OCI-LY7 (cell line): ENCODE measurements around the gene ANKRD33B. TPM values are rescaled to one million over a fixed set of nuclear protein-coding genes. Genes with fewer than 3 reads are reported as not detected.

Experiments used
- BruUV-seq: library from RNA; stranded (reverse); fragments of 400-500 nt; replicated peaks from 2 replicates; lab custom pipeline; 2021; lab: Mats Ljungman, UMichigan
- CTCF ChIA-PET: fragments of 300-600 bp; sonication (Branson Sonifier 250); formaldehyde crosslinking; loops from one replicate; lab custom pipeline; 2022; ENCODE audit warnings: antibody characterized with exemption; ENCODE audit not compliant: unreplicated experiment; lab: Charles Lee
- POLR2A ChIA-PET: fragments of 300-600 bp; sonication (Branson Sonifier 250); formaldehyde crosslinking; loops from one replicate; lab custom pipeline; 2022; ENCODE audit warnings: antibody characterized with exemption; lab: Charles Lee
- DNase-seq: peaks from one replicate; pipeline ENCODE4 v3.0.0-alpha.2; 2015; ENCODE audit warnings: low spot score
- H2AFZ ChIP-seq: fragments of 200-600 bp; sonication (generic), shearing (Covaris generic); 2 replicates; pipeline ENCODE4 v1.6.1; 2014; ENCODE audit warnings: mild to moderate bottlenecking, antibody characterized with exemption, low read length, moderate library complexity
- H3K27ac ChIP-seq: fragments of 200-600 bp; sonication (generic); 2 replicates; pipeline ENCODE4 v1.5.1; 2014; ENCODE audit warnings: mixed run types, low read depth, mild to moderate bottlenecking, moderate library complexity, low read length, inconsistent platforms; ENCODE audit not compliant: poor library complexity, severe bottlenecking
- H3K36me3 ChIP-seq: fragments of 200-600 bp; sonication (generic); 2 replicates; pipeline ENCODE4 v1.6.1; 2014; ENCODE audit warnings: mild to moderate bottlenecking, antibody characterized with exemption, low read length, moderate library complexity, mixed read lengths; ENCODE audit not compliant: insufficient read depth
- H3K4me1 ChIP-seq: fragments of 200-600 bp; sonication (generic); 2 replicates; pipeline ENCODE4 v1.5.1; 2014; ENCODE audit warnings: mild to moderate bottlenecking, low read length; ENCODE audit not compliant: insufficient read depth, poor library complexity, severe bottlenecking
- H3K4me2 ChIP-seq: fragments of 200-600 bp; sonication (generic); 2 replicates; pipeline ENCODE4 v1.6.1; 2014; ENCODE audit warnings: mild to moderate bottlenecking, low read length
- H3K4me3 ChIP-seq: fragments of 200-600 bp; sonication (generic); 2 replicates; pipeline ENCODE4 v1.5.1; 2014; ENCODE audit warnings: mild to moderate bottlenecking, low read depth, low read length; ENCODE audit not compliant: poor library complexity, severe bottlenecking
- H3K79me2 ChIP-seq: fragments of 200-600 bp; sonication (generic); 2 replicates; pipeline ENCODE4 v1.6.1; 2016; ENCODE audit warnings: low read depth, mild to moderate bottlenecking, low read length, moderate library complexity, mixed read lengths; ENCODE audit not compliant: insufficient read depth
- H3K9me2 ChIP-seq: fragments of 200-600 bp; sonication (generic); 2 replicates; pipeline ENCODE4 v1.6.1; 2016; ENCODE audit warnings: mild to moderate bottlenecking, low read length, mixed read lengths; ENCODE audit not compliant: insufficient read depth
- H3K9me3 ChIP-seq: fragments of 200-600 bp; sonication (generic); 2 replicates; pipeline ENCODE4 v1.6.1; 2014; ENCODE audit warnings: mild to moderate bottlenecking, mixed run types, low read length, mixed read lengths
- H4K20me1 ChIP-seq: fragments of 200-600 bp; sonication (generic); 2 replicates; pipeline ENCODE4 v1.6.1; 2014; ENCODE audit warnings: mild to moderate bottlenecking, antibody characterized with exemption, low read length, moderate library complexity, mixed read lengths; ENCODE audit not compliant: insufficient read depth
- CTCF ChIP-seq: fragments of 200-600 bp; sonication (generic); conservative IDR thresholded peaks from 2 replicates; pipeline ENCODE4 v1.5.1; 2014; ENCODE audit warnings: mild to moderate bottlenecking, antibody characterized with exemption, low read length, moderate library complexity, mixed read lengths
- EZH2phosphoT487 ChIP-seq: fragments of 200-600 bp; sonication (generic); IDR thresholded peaks from 2 replicates; pipeline ENCODE4 v1.6.1; 2018; ENCODE audit warnings: low read depth, borderline replicate concordance, mild to moderate bottlenecking, mixed run types, antibody characterized with exemption, low read length, moderate library complexity, mixed read lengths
- intact Hi-C: fragments of 100-400 bp; cut with micrococcal nuclease; formaldehyde crosslinking; loops from one replicate; pipeline ENCODE4 v1.10.0; 2022; ENCODE audit not compliant: unreplicated experiment
- total RNA-seq, 2 experiments: library from RNA; depleted of rRNA in 1 of 2; stranded (reverse); fragments of >200 nt in 1 of 2; shearing (Covaris generic) in 1 of 2; gene quantifications; 2 replicates each; pipeline ENCODE4 v1.2.3, GENCODE V29; 2014 to 2022

The ANKRD33B gene
- total RNA-seq, 2 experiments from 2014 or later = 5.6 to 11.4 TPM

- ChIA-PET POLR2A (interaction anchor here (0.5 kb wide), 1 partner anchor 230 kb away, joined by 3 read pairs; no protein-coding TSS in a partner anchor), CTCF (no interaction called here)
- no peak for DNase-seq
- Histone ChIP-seq H3K4me1 (no peaks in the 10 kb centered on the region), H3K4me3 (no peak overlapping the region), H3K36me3 (peaks cover 27% of the 10 kb centered on the region), H3K79me2 (no peaks in the 10 kb centered on the region), H3K9me2 (no peaks in the 10 kb centered on the region), H3K4me2 (no peak overlapping the region), H2AFZ (no peak overlapping the region), H3K27ac (no peak overlapping the region), H3K9me3 (no peaks in the 10 kb centered on the region), H4K20me1 (no peaks in the 10 kb centered on the region)
- TF ChIP-seq CTCF = no peak
- TF ChIP-seq EZH2phosphoT487 = no peak
- BruUV-seq = no TSS peak
- intact Hi-C loops = no loop called here
Observed at GRCh38 chr5:10674582-10674981, 110.7 kb downstream of the ANKRD33B start.

- H3K79me2 ChIP-seq = no peaks in the 10 kb centered on the region
- H3K9me2 ChIP-seq = no peaks in the 10 kb centered on the region
- no peak overlapping the region for H3K4me2 ChIP-seq
- no peak for DNase-seq
- no TSS peak for BruUV-seq
- ChIA-PET POLR2A (interaction anchor here (0.5 to 1.2 kb wide), 3 partner anchors 11 to 231 kb away, joined by 3 read pairs; no protein-coding TSS in a partner anchor), CTCF (no interaction called here)
- no peak overlapping the region for H2AFZ ChIP-seq
- intact Hi-C loops = no loop called here
- H3K27ac ChIP-seq = no peak overlapping the region
- H3K36me3 ChIP-seq = peaks cover 32% of the 10 kb centered on the region
- no peaks in the 10 kb centered on the region for H3K4me1 ChIP-seq
- TF ChIP-seq CTCF (no peak), EZH2phosphoT487 (no peak)
- no peaks in the 10 kb centered on the region for H4K20me1 ChIP-seq
- no peaks in the 10 kb centered on the region for H3K9me3 ChIP-seq
- no peak overlapping the region for H3K4me3 ChIP-seq
Observed at GRCh38 chr5:10675177-10675700, 111.4 kb downstream of the ANKRD33B start.

- no peaks in the 10 kb centered on the region for H3K9me2 ChIP-seq
- no peak overlapping the region for H2AFZ ChIP-seq
- H4K20me1 ChIP-seq = no peaks in the 10 kb centered on the region
- H3K27ac ChIP-seq = no peak overlapping the region
- H3K36me3 ChIP-seq = peaks cover 40% of the 10 kb centered on the region
- TF ChIP-seq CTCF (no peak), EZH2phosphoT487 (no peak)
- CTCF ChIA-PET = no interaction called here
- H3K4me3 ChIP-seq = no peak overlapping the region
- POLR2A ChIA-PET = interaction anchor here (0.5 to 1.2 kb wide), 2 partner anchors 40 to 258 kb away, joined by 3 read pairs; no protein-coding TSS in a partner anchor
- no peak for DNase-seq
- intact Hi-C loops = no loop called here
- no peaks in the 10 kb centered on the region for H3K79me2 ChIP-seq
- no TSS peak for BruUV-seq
- H3K4me1 ChIP-seq = no peaks in the 10 kb centered on the region
- no peak overlapping the region for H3K4me2 ChIP-seq
- no peaks in the 10 kb centered on the region for H3K9me3 ChIP-seq
Observed at GRCh38 chr5:10676224-10676623, 112.4 kb downstream of the ANKRD33B start.
